Fibroblast of mammary gland (primary cell): Measurements from ENCODE around the gene LCMT1.

ENCODE experiments used
- DNase-seq: peaks from one replicate; pipeline ENCODE4 v3.0.0-alpha.2; 2010; ENCODE audit warnings: low read depth
- H3K4me3 ChIP-seq: 2 replicates; pipeline ENCODE4 v1.5.1; 2011; ENCODE audit warnings: low read depth, mild to moderate bottlenecking, low read length, moderate library complexity; ENCODE audit not compliant: control insufficient read depth
- CTCF ChIP-seq: conservative IDR thresholded peaks from 2 replicates; pipeline ENCODE4 v1.5.1; 2011; ENCODE audit warnings: low read depth, low read length, inconsistent platforms; ENCODE audit not compliant: control insufficient read depth, insufficient read depth

The LCMT1 gene

GRCh38 chr16:25066747-25067631 lies 44.6 kb upstream of the LCMT1 start:
- no peak for TF ChIP-seq CTCF
- peak; percentile 50 for DNase-seq
- H3K4me3 ChIP-seq: peak overlapping the region; percentile 69

GRCh38 chr16:25073854-25074253 lies 37.7 kb upstream of the LCMT1 start:
- TF ChIP-seq CTCF: no peak
- DNase-seq: no peak
- no peak overlapping the region for H3K4me3 ChIP-seq

- TF ChIP-seq CTCF: no peak
- no peak for DNase-seq
- H3K4me3 ChIP-seq: no peak overlapping the region
These were observed 33.1 kb upstream of the LCMT1 start for GRCh38 chr16:25078386-25078978.

GRCh38 chr16:25079637-25080378 lies 31.7 kb upstream of the LCMT1 start:
- DNase-seq: no peak
- H3K4me3 ChIP-seq: no peak overlapping the region
- TF ChIP-seq CTCF: no peak

- no peak for TF ChIP-seq CTCF
- DNase-seq: no peak
- no peak overlapping the region for H3K4me3 ChIP-seq
These were observed 31.0 kb upstream of the LCMT1 start for GRCh38 chr16:25080420-25081131.

GRCh38 chr16:25081702-25082101 lies 29.8 kb upstream of the LCMT1 start:
- no peak overlapping the region for H3K4me3 ChIP-seq
- no peak for DNase-seq
- no peak for TF ChIP-seq CTCF
